Measurements from ENCODE around the gene CRY2. TPM values are rescaled to one million over a fixed set of nuclear protein-coding genes. Genes with fewer than 3 reads are reported as not detected.
A peak's percentile ranks its signal among the peaks of the same experiment; 100 is the strongest.

Gene CRY2
- total and polyA plus RNA-seq, 2 of the 8 experiments (the other 6 are each of a cell fraction or from before 2014, with no cell fraction given), result 8.0 to 9.4 TPM

DNA sequence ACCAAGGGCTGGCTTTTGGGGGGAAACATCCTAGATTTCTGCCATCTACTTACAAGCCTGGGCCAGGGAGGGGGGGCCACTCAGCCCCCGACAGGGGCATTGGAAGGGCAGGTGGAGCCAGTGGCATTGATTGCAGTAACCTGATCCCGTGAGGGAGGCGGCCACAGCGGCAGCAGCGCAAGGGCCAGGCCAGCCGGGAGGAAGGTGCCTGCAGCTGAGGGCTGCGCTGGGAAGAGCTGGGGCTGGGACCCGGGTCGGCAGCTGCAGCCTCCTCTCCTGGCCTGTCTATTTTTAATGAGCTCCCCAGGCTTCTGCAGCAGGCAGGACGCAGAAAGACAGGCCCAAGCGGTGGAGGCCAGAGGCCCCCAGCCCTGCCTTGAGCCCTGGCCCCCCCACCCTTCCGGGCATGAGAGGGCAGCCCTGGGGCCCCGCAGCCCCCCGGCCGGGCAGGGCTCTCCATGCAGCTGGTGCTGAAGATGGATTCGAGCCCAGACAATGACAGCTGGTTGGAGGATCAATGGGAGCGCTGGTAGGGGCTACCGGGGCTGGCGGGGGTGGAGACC, 49.2 kb downstream of the CRY2 start:
- Histone ChIP-seq H3K9me3 (ENCODE audit: insufficient read depth in 2 of 2, low read depth in 1 of 2, low read length in 1 of 2) (no peaks in the 10 kb centered on the region), H3K27me3 (replicated peaks in 1 of 4; ENCODE audit: control insufficient read depth in 3 of 4, extremely low read depth in 1 of 4, insufficient read depth in 3 of 4, low read length in 3 of 4) (peaks cover 0 to 5% (median 2%) of the 10 kb centered on the region in 4 experiments; a peak in 1 of 7 replicates), H3K27ac (ENCODE audit: low read depth, low read length) (no peak overlapping the region), H4K8ac (ENCODE audit: extremely low read depth, insufficient read depth, low read length) (no peak overlapping the region; the same call in 1 of the 2 replicates), H2AK5ac (ENCODE audit: low read depth, low read length) (no peak overlapping the region), H2BK15ac (ENCODE audit: low read length) (no peak overlapping the region), H2BK20ac (ENCODE audit: low read length) (no peak overlapping the region), H3K9ac (replicated peaks in 1 of 4; ENCODE audit: extremely low read depth in 1 of 4, low read depth in 3 of 4, low read length in 3 of 4) (no peak overlapping the region), H3K4me1 (replicated peaks in 1 of 4; ENCODE audit: control insufficient read depth in 3 of 4, insufficient read depth in 4 of 4, low read length in 3 of 4) (peaks cover 0 to 30% (median 22%) of the 10 kb centered on the region in 4 experiments; a peak in 6 of 7 replicates), H3K4ac (replicated peaks; ENCODE audit: insufficient read length, low read depth, low read length) (no peak overlapping the region), H4K20me1 (replicated peaks in 1 of 2; ENCODE audit: control insufficient read depth in 1 of 2, insufficient read depth in 2 of 2, low read length in 2 of 2) (peaks cover 9 to 15% of the 10 kb centered on the region in 2 experiments), H4K91ac (replicated peaks; ENCODE audit: insufficient read length, low read length) (no peak overlapping the region), H3K23ac (ENCODE audit: insufficient read length) (no peak overlapping the region), H3K4me2 (ENCODE audit: insufficient read depth in 1 of 2, low read depth in 2 of 2, low read length in 2 of 2) (peak overlapping the region; percentile 42 to 67; a peak in 3 of 4 replicates), H3K79me1 (ENCODE audit: low read depth, low read length) (peaks cover 2% of the 10 kb centered on the region), H3K18ac (ENCODE audit: extremely low read depth, low read length) (no peak overlapping the region), H3K4me3 (ENCODE audit: extremely low read depth in 1 of 4, insufficient read depth in 2 of 4, low read depth in 3 of 4, low read length in 4 of 4) (peak overlapping the region in 1 of 4 experiments; percentile 42; a peak in 2 of 8 replicates), H3K23me2 (ENCODE audit: low read depth, low read length) (peaks cover 8% of the 10 kb centered on the region), H2BK120ac (replicated peaks; ENCODE audit: low read depth, low read length) (no peak overlapping the region), H3K14ac (ENCODE audit: insufficient read length) (no peak overlapping the region), H4K5ac (ENCODE audit: insufficient read length, low read depth, low read length) (no peak overlapping the region), H3K36me3 (ENCODE audit: control insufficient read depth in 2 of 4, insufficient read depth in 4 of 4, low read length in 3 of 4) (no peaks in the 10 kb centered on the region), H3K56ac (replicated peaks; ENCODE audit: insufficient read length, low read depth, low read length) (no peak overlapping the region), H2BK5ac (ENCODE audit: low read depth, low read length) (no peak overlapping the region), H3K79me2 (ENCODE audit: control insufficient read depth in 1 of 2, insufficient read depth in 2 of 2, low read length in 2 of 2) (no peaks in the 10 kb centered on the region), H2AFZ (ENCODE audit: low read length) (no peak overlapping the region), H2BK12ac (ENCODE audit: low read depth, low read length) (no peak overlapping the region)
- POLR2A ChIA-PET (ENCODE audit: partially characterized antibody), result interaction anchor here (1.1 to 3.8 kb wide), 7 partner anchors 10 to 50 kb away, joined by 3 to 21 read pairs (median 4); partner anchors contain the start of genes CRY2, LARGE2 and PEX16
- CTCF ChIA-PET (ENCODE audit: partially characterized antibody), result interaction anchor here (0.8 to 7.7 kb wide), 8 partner anchors 12 to 471 kb away, joined by 3 to 69 read pairs (median 3); no protein-coding TSS in a partner anchor
- FAIRE-seq (no peak), DNase-seq (ENCODE audit: low read depth in 1 of 2, low spot score in 2 of 2) (peak in 1 of 2 experiments; percentile 84)
- WGBS, 2 experiments (ENCODE audit: extremely low coverage in 1 of 2, insufficient coverage in 1 of 2, insufficient read length in 1 of 2, insufficient replicate concordance in 2 of 2, low coverage in 1 of 2, low lambda C conversion rate in 2 of 2, missing lambda C conversion rate in 1 of 2), result 28% methylated on average over 17 of the region's 19 CpGs; no CpG with 5 or more reads in 1 of the 2 experiments
- TF ChIP-seq TAF1 (IDR thresholded peaks at IDR 0.05; ENCODE audit: low read depth, low read length) (peak; percentile 29; the same call in 1 of the 2 replicates), CREB1 (IDR thresholded peaks at IDR 0.05) (no peak), YY1 (IDR thresholded peaks at IDR 0.05; ENCODE audit: low read depth, low read length) (no peak), RAD21 (IDR thresholded peaks at IDR 0.05 in 1 of 2, conservative IDR thresholded peaks at IDR 0.05 in 1 of 2; ENCODE audit: low read depth in 2 of 2, low read length in 2 of 2) (0 out of 4 replicates have a peak, but pooled peaks of 1 of the 2 experiments have one; percentile 0), SIX5 (IDR thresholded peaks at IDR 0.05; ENCODE audit: low read depth, low read length) (no peak; the same call in 1 of the 2 replicates), SIN3A (conservative IDR thresholded peaks at IDR 0.05 in 1 of 2, IDR thresholded peaks at IDR 0.05 in 1 of 2; ENCODE audit: low read depth in 1 of 2, low read length in 2 of 2) (peak; percentile 25 to 47; a peak in 1 of 4 replicates), SIRT6 (IDR thresholded peaks at IDR 0.05; ENCODE audit: low read length) (no peak), HDAC2 (IDR thresholded peaks at IDR 0.05; ENCODE audit: borderline replicate concordance in 1 of 2, low read depth in 2 of 2, low read length in 2 of 2) (peak in 1 of 2 experiments; percentile 45; a peak in 1 of 4 replicates)
- TF ChIP-seq, protein P1, sequence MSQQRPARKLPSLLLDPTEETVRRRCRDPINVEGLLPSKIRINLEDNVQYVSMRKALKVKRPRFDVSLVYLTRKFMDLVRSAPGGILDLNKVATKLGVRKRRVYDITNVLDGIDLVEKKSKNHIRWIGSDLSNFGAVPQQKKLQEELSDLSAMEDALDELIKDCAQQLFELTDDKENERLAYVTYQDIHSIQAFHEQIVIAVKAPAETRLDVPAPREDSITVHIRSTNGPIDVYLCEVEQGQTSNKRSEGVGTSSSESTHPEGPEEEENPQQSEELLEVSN (IDR thresholded peaks at IDR 0.05), result peak; percentile 40; the same call in 1 of the 2 replicates
- TF ChIP-seq, protein P2, sequence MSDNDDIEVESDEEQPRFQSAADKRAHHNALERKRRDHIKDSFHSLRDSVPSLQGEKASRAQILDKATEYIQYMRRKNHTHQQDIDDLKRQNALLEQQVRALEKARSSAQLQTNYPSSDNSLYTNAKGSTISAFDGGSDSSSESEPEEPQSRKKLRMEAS (IDR thresholded peaks at IDR 0.05), result peak; percentile 5; the same call in 1 of the 2 replicates

All from H1 (cell line).